Panc1 (cell line): ENCODE results near the gene ANGPTL3.
"Not testable (repeated sequence)": the region's sequence is repeated elsewhere in the genome, so short reads cannot be mapped to it uniquely, and the experiment has no call there.

Experiments
- CTCF ChIP-seq: fragments of 450-650 bp; IDR thresholded peaks from 2 replicates; pipeline ENCODE4 v1.5.1; 2017; ENCODE audit warnings: mild to moderate bottlenecking
- TF ChIP-seq, protein P1 (sequence below), 2 experiments: IDR thresholded peaks; 2 replicates each; pipeline ENCODE4 v1.6.1; 2011 to 2012; ENCODE audit warnings: low read depth in 2 of 2, control low read depth in 1 of 2, low read length in 1 of 2, mild to moderate bottlenecking in 1 of 2, moderate library complexity in 1 of 2; ENCODE audit not compliant: insufficient read depth in 1 of 2

GRCh38 chr1:62571517-62571916, 25.8 kb upstream of the ANGPTL3 start:
- TF ChIP-seq, protein P1, sequence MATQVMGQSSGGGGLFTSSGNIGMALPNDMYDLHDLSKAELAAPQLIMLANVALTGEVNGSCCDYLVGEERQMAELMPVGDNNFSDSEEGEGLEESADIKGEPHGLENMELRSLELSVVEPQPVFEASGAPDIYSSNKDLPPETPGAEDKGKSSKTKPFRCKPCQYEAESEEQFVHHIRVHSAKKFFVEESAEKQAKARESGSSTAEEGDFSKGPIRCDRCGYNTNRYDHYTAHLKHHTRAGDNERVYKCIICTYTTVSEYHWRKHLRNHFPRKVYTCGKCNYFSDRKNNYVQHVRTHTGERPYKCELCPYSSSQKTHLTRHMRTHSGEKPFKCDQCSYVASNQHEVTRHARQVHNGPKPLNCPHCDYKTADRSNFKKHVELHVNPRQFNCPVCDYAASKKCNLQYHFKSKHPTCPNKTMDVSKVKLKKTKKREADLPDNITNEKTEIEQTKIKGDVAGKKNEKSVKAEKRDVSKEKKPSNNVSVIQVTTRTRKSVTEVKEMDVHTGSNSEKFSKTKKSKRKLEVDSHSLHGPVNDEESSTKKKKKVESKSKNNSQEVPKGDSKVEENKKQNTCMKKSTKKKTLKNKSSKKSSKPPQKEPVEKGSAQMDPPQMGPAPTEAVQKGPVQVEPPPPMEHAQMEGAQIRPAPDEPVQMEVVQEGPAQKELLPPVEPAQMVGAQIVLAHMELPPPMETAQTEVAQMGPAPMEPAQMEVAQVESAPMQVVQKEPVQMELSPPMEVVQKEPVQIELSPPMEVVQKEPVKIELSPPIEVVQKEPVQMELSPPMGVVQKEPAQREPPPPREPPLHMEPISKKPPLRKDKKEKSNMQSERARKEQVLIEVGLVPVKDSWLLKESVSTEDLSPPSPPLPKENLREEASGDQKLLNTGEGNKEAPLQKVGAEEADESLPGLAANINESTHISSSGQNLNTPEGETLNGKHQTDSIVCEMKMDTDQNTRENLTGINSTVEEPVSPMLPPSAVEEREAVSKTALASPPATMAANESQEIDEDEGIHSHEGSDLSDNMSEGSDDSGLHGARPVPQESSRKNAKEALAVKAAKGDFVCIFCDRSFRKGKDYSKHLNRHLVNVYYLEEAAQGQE (IDR thresholded peaks at IDR 0.05; ENCODE audit: insufficient read depth in 1 of 2, low read depth in 2 of 2, low read length in 1 of 2), result not testable (repeated sequence)
- TF ChIP-seq CTCF, result not testable (repeated sequence)
